Aorta (tissue), 5 donors: Measurements from ENCODE around the gene ALB. TPM values are rescaled to one million over a fixed set of nuclear protein-coding genes. Genes with fewer than 3 reads are reported as not detected.

ENCODE experiments used
- ATAC-seq: fragments of 200-7000 bp; cut with Tn5 transposase; one replicate; pipeline ENCODE4 v1.9.1; 2022; ENCODE audit warnings: moderate library complexity; ENCODE audit not compliant: low FRiP score
- DNase-seq, 2 donors: peaks; one replicate each; pipeline ENCODE4 v3.0.0-alpha.2; 2020
- H3K27ac ChIP-seq, 2 donors: one replicate each; pipeline ENCODE4 v1.5.1; 2013; ENCODE audit warnings: low read length in 2 of 2, mild to moderate bottlenecking in 2 of 2, moderate library complexity in 2 of 2, control low read depth in 1 of 2, inconsistent platforms in 1 of 2, low read depth in 1 of 2
- H3K27me3 ChIP-seq, 2 donors: one replicate each; pipeline ENCODE4 v1.6.1; 2013; ENCODE audit warnings: control low read depth in 1 of 2, low read length in 1 of 2, mild to moderate bottlenecking in 1 of 2, moderate library complexity in 1 of 2; ENCODE audit not compliant: insufficient read depth in 2 of 2, control insufficient read depth in 1 of 2
- H3K36me3 ChIP-seq, 2 donors: one replicate each; pipeline ENCODE4 v1.6.1; 2013; ENCODE audit warnings: control low read depth in 1 of 2, low read length in 1 of 2, mild to moderate bottlenecking in 1 of 2; ENCODE audit not compliant: insufficient read depth in 2 of 2, control insufficient read depth in 1 of 2
- H3K4me1 ChIP-seq, 2 donors: one replicate each; pipeline ENCODE4 v1.6.1; 2013; ENCODE audit warnings: low read length in 2 of 2, control low read depth in 1 of 2, mild to moderate bottlenecking in 1 of 2, moderate library complexity in 1 of 2; ENCODE audit not compliant: insufficient read depth in 2 of 2, control insufficient read depth in 1 of 2
- H3K4me3 ChIP-seq, 2 donors: one replicate each; pipeline ENCODE4 v1.5.1; 2013; ENCODE audit warnings: low read length in 2 of 2, control low read depth in 1 of 2, mild to moderate bottlenecking in 1 of 2
- H3K9me3 ChIP-seq: one replicate; pipeline ENCODE4 v1.6.1; 2013; ENCODE audit warnings: mild to moderate bottlenecking, low read length; ENCODE audit not compliant: control insufficient read depth
- WGBS, 2 donors: extraction: QIAGEN DNeasy Blood & Tissue Kit; methylation state at CpG; one replicate each; pipeline ENCODE4 v1.1.7; 2013; 5-methylcytosine and 5-hydroxymethylcytosine counted together
- intact Hi-C, 2 donors: fragments of 100-400 bp; cut with DNase I; formaldehyde crosslinking; loops; one replicate each; pipeline versions ENCODE4 v1.14.2 to v1.15.0; 2022
- polyA plus RNA-seq, 2 donors: library from polyadenylated mRNA; stranded (reverse); fragments of 200-250 nt; gene quantifications; one replicate each; pipeline ENCODE4 v1.2.3, GENCODE V29; 2013
- total RNA-seq, 2 donors: library from RNA; stranded (reverse); fragmentation: NEBNext Ultra II Directional; extraction: Animal tissue kit (Norgen Biotek cat#: 25700); gene quantifications; one replicate each; pipeline ENCODE4 v1.2.1, GENCODE V29; 2021
- donor health status: healthy with polysubstance abuse.
- donor health status: Bipolar disorder and iron deficiency.
- donor health status: DM: no; HTN: no; CAD: no.
- donor health status: DM: no; HTN: no; CAD: no.
- donor health status: DM: yes; HTN: yes; CAD: no.

The ALB gene
- total and polyA plus RNA-seq, 4 donors: 0.84 to 3.8 (median 1.1) TPM

GRCh38 chr4:73419106-73420038 lies 15.3 kb downstream of the ALB start:
- H3K27ac ChIP-seq: no peak overlapping the region
- H3K4me1 ChIP-seq: no peaks in the 10 kb centered on the region
- ATAC-seq: no peak
- no peak overlapping the region for H3K4me3 ChIP-seq
- WGBS, 2 donors: 66 to 72% methylated on average over 7 of the region's 7 CpGs
- intact Hi-C loops: no loop called here
- H3K9me3 ChIP-seq: no peaks in the 10 kb centered on the region
- H3K36me3 ChIP-seq: no peaks in the 10 kb centered on the region
- H3K27me3 ChIP-seq: no peaks in the 10 kb centered on the region
- DNase-seq: no peak

DNA sequence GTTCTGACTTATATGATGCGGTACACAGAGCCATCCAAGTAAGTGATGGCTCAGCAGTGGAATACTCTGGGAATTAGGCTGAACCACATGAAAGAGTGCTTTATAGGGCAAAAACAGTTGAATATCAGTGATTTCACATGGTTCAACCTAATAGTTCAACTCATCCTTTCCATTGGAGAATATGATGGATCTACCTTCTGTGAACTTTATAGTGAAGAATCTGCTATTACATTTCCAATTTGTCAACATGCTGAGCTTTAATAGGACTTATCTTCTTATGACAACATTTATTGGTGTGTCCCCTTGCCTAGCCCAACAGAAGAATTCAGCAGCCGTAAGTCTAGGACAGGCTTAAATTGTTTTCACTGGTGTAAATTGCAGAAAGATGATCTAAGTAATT lies 16.5 kb downstream of the ALB start:
- Histone ChIP-seq H3K4me3 (no peak overlapping the region), H3K4me1 (no peaks in the 10 kb centered on the region), H3K36me3 (no peaks in the 10 kb centered on the region), H3K27me3 (no peaks in the 10 kb centered on the region), H3K27ac (no peak overlapping the region), H3K9me3 (no peaks in the 10 kb centered on the region)
- WGBS, 2 donors: 75 to 84% methylated on average over 2 of the region's 2 CpGs
- DNase-seq: no peak
- ATAC-seq: no peak
- intact Hi-C loops: no loop called here

- no peak for ATAC-seq
- intact Hi-C loops: no loop called here
Observed at GRCh38 chr4:73421708-73422457, 17.8 kb downstream of the ALB start.

GRCh38 chr4:73422458-73422752 lies 18.3 kb downstream of the ALB start:
- 71 to 79% methylated on average over 4 of the region's 4 CpGs for whole genome bisulfite sequencing, 2 donors
- ATAC-seq: no peak
- DNase-seq: no peak

More at GRCh38 chr4:73421708-73422457, 17.8 kb downstream of the ALB start:
- Histone ChIP-seq H3K27me3 (no peaks in the 10 kb centered on the region), H3K4me1 (no peaks in the 10 kb centered on the region), H3K9me3 (no peaks in the 10 kb centered on the region), H3K36me3 (no peaks in the 10 kb centered on the region), H3K27ac (no peak overlapping the region), H3K4me3 (no peak overlapping the region)
- no peak for DNase-seq

GRCh38 chr4:73423184-73423583 lies 19.1 kb downstream of the ALB start:
- no peak for DNase-seq
- H3K4me1 ChIP-seq: no peaks in the 10 kb centered on the region
- no peaks in the 10 kb centered on the region for H3K36me3 ChIP-seq
- ATAC-seq: no peak
- intact Hi-C loops: no loop called here
- no peak overlapping the region for H3K27ac ChIP-seq
- H3K4me3 ChIP-seq: no peak overlapping the region
- H3K27me3 ChIP-seq: no peaks in the 10 kb centered on the region
- H3K9me3 ChIP-seq: no peaks in the 10 kb centered on the region

More at GRCh38 chr4:73422458-73422752, 18.3 kb downstream of the ALB start:
- no peaks in the 10 kb centered on the region for H3K4me1 ChIP-seq
- intact Hi-C loops: no loop called here
- no peaks in the 10 kb centered on the region for H3K27me3 ChIP-seq
- no peaks in the 10 kb centered on the region for H3K9me3 ChIP-seq
- no peak overlapping the region for H3K27ac ChIP-seq
- H3K36me3 ChIP-seq: no peaks in the 10 kb centered on the region
- H3K4me3 ChIP-seq: no peak overlapping the region

DNA sequence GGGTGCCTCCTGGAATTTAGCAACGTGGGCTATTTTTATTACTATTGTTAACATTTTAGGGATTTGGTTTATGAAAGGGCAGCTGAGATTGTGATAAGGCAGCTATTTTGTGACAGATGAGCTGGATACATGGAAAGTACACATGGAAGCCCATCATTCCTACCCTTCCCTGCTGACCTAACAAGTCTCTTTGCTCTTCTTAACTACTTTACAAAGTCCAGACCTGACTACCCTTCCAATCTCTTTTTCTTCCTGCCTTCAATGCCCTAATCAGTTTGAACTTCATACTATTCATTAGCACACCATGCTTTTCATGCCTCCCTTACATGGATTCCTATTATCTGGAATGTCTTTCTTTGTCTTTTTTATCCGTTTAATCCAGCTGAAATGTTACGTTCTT lies 22.6 kb downstream of the ALB start:
- H3K27me3 ChIP-seq: peaks cover 0 to 1% of the 10 kb centered on the region in 2 donors
- no peak overlapping the region for H3K27ac ChIP-seq
- no peak overlapping the region for H3K4me3 ChIP-seq
- H3K4me1 ChIP-seq: no peaks in the 10 kb centered on the region
- intact Hi-C loops: no loop called here
- DNase-seq: no peak
- 62 to 67% methylated on average over 3 of the region's 3 CpGs for whole genome bisulfite sequencing, 2 donors
- ATAC-seq: no peak
- no peaks in the 10 kb centered on the region for H3K36me3 ChIP-seq
- H3K9me3 ChIP-seq: no peaks in the 10 kb centered on the region

GRCh38 chr4:73429118-73429517 lies 25.0 kb downstream of the ALB start:
- intact Hi-C loops: no loop called here
- Histone ChIP-seq H3K27ac (no peak overlapping the region), H3K27me3 (peaks cover 0 to 1% of the 10 kb centered on the region in 2 donors), H3K4me3 (no peak overlapping the region), H3K9me3 (no peaks in the 10 kb centered on the region), H3K4me1 (no peaks in the 10 kb centered on the region), H3K36me3 (no peaks in the 10 kb centered on the region)
- ATAC-seq (no peak), DNase-seq (no peak)
- 78 to 85% methylated on average over 2 of the region's 2 CpGs for WGBS, 2 donors

DNA sequence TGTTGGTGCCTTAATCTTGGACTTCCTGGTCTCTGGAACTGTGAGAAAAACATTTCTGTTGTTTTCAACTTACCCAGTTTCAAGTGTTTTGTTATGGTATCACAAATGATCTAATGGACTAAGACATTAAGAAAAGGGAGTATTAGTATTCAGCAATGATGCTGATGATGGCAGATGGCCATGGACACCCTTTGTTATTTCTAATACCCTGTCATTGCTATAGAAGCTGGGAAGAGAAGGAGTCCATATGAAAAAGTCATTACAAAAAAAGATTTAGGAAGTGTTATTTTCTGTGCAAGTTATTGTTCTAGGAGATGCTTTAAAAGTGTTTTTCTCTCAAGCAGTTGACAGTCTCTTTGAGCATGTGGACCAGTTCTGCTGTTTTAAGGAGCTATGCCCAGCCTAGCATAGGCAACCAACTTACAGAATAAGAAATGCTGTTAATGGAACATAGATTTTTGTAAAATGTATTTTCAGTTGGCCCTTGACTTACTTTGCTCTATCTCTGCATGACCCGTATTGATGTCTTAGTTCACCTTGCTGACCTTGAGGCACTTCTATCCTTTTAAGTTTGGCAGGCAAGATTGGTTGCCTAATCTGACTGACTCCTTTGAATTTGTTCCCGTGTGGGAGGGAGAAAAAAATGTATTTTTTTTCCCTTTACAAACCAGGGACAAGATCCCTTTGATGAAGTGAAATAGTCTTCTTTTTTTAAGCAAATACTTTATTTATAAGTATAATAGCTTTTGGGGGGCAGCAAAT lies 25.9 kb downstream of the ALB start:
- no peak overlapping the region for H3K4me3 ChIP-seq
- 66 to 69% methylated on average over 2 of the region's 2 CpGs for WGBS, 2 donors
- no peak for ATAC-seq
- no peak for DNase-seq
- H3K36me3 ChIP-seq: no peaks in the 10 kb centered on the region
- H3K27me3 ChIP-seq: peaks cover 0 to 1% of the 10 kb centered on the region in 2 donors
- H3K27ac ChIP-seq: no peak overlapping the region
- intact Hi-C loops: no loop called here
- H3K9me3 ChIP-seq: no peaks in the 10 kb centered on the region
- no peaks in the 10 kb centered on the region for H3K4me1 ChIP-seq
